ENCODE measurements around the gene FRG2C.
"Not testable (repeated sequence)": the region's sequence is repeated elsewhere in the genome, so short reads cannot be mapped to it uniquely, and the experiment has no call there.

The FRG2C gene

GRCh38 chr3:75669348-75670297 lies 5.5 kb downstream of the FRG2C start:
- not testable (repeated sequence) for DNase-seq (ENCODE audit: low read depth)

- not testable (repeated sequence) for DNase-seq (ENCODE audit: low read depth)
These were observed 6.5 kb downstream of the FRG2C start for GRCh38 chr3:75670298-75671286.

GRCh38 chr3:75671287-75672139 lies 7.4 kb downstream of the FRG2C start:
- not testable (repeated sequence) for DNase-seq (ENCODE audit: low read depth)

- DNase-seq (ENCODE audit: low read depth) = not testable (repeated sequence)
These were observed 8.1 kb downstream of the FRG2C start for GRCh38 chr3:75672140-75672775.

- not testable (repeated sequence) for DNase-seq (ENCODE audit: low read depth)
These were observed 19.8 kb downstream of the FRG2C start for GRCh38 chr3:75683965-75684364.

- no peak for DNase-seq (ENCODE audit: low read depth)
These were observed 23.2 kb downstream of the FRG2C start for GRCh38 chr3:75687323-75687722.

GRCh38 chr3:75692061-75692460 lies 27.9 kb downstream of the FRG2C start:
- no peak for DNase-seq (ENCODE audit: low read depth)

Data from stimulated activated CD8-positive, alpha-beta memory T cell treated with anti-CD3 and anti-CD28 coated beads, Interleukin-15, amount 100 ng/mL, for 24 hours (primary cell).